HEK293T (cell line): ENCODE results near the gene SYNE1.

ENCODE experiments used
- ARNT ChIP-seq: fragments of 450-650 bp; IDR thresholded peaks from 2 replicates; pipeline ENCODE4 v1.6.1; 2017; ENCODE audit warnings: mild to moderate bottlenecking
- BHLHE40 ChIP-seq: fragments of 450-650 bp; IDR thresholded peaks from 2 replicates; pipeline ENCODE4 v1.6.1; 2016; ENCODE audit warnings: mild to moderate bottlenecking, moderate library complexity, borderline replicate concordance
- CTBP1 ChIP-seq: fragments of 450-650 bp; IDR thresholded peaks from 2 replicates; pipeline ENCODE4 v1.6.1; 2016; ENCODE audit warnings: borderline replicate concordance
- ELF4 ChIP-seq: fragments of 450-650 bp; IDR thresholded peaks from 2 replicates; pipeline ENCODE4 v1.6.1; 2017; ENCODE audit warnings: antibody characterized with exemption
- FOXM1 ChIP-seq: fragments of 450-650 bp; IDR thresholded peaks from 2 replicates; pipeline ENCODE4 v1.6.1; 2017; ENCODE audit warnings: mild to moderate bottlenecking, borderline replicate concordance
- LEF1 ChIP-seq: fragments of 450-650 bp; IDR thresholded peaks from 2 replicates; pipeline ENCODE4 v1.6.1; 2017; ENCODE audit warnings: mild to moderate bottlenecking, borderline replicate concordance
- NFRKB ChIP-seq: fragments of 450-650 bp; IDR thresholded peaks from 2 replicates; pipeline ENCODE4 v1.6.1; 2016; ENCODE audit warnings: mild to moderate bottlenecking, moderate library complexity
- SUZ12 ChIP-seq: fragments of 450-650 bp; IDR thresholded peaks from 2 replicates; pipeline ENCODE4 v1.6.1; 2016; ENCODE audit warnings: mild to moderate bottlenecking
- TARDBP ChIP-seq: fragments of 450-650 bp; IDR thresholded peaks from 2 replicates; pipeline ENCODE4 v1.6.1; 2016
- ZNF384 ChIP-seq: fragments of 450-650 bp; IDR thresholded peaks from 2 replicates; pipeline ENCODE4 v1.6.1; 2016

GRCh38 chr6:152351742-152352141 lies 285.4 kb downstream of the SYNE1 start:
- TF ChIP-seq ARNT = no peak
- no peak for TF ChIP-seq SUZ12
- TF ChIP-seq ZNF384 = no peak
- no peak for TF ChIP-seq LEF1
- no peak for TF ChIP-seq TARDBP
- no peak for TF ChIP-seq CTBP1
- no peak for TF ChIP-seq BHLHE40
- TF ChIP-seq ELF4 = no peak
- no peak for TF ChIP-seq NFRKB
- TF ChIP-seq FOXM1 = no peak
